ENCODE measurements around the gene RSAD2.

Gene RSAD2

GRCh38 chr2:6881046-6881445, 3.5 kb downstream of the RSAD2 start:
- DNase-seq (ENCODE audit: low spot score) = no peak
- in situ Hi-C loops (cut with MboI; ENCODE audit: low sequenced_read_pairs, unreplicated experiment) = no loop called here
- no peak for TF ChIP-seq CTCF (IDR thresholded peaks at IDR 0.05; ENCODE audit: borderline replicate concordance, control extremely low read depth, extremely low read depth, insufficient read depth, missing control alignments)

- no peak for TF ChIP-seq CTCF (IDR thresholded peaks at IDR 0.05; ENCODE audit: borderline replicate concordance, control extremely low read depth, extremely low read depth, insufficient read depth, missing control alignments)
Observed at GRCh38 chr2:6881516-6881915, 3.9 kb downstream of the RSAD2 start.

GRCh38 chr2:6883448-6884122, 6.0 kb downstream of the RSAD2 start:
- no peak for DNase-seq (ENCODE audit: low spot score)
- no peak for TF ChIP-seq CTCF (IDR thresholded peaks at IDR 0.05; ENCODE audit: borderline replicate concordance, control extremely low read depth, extremely low read depth, insufficient read depth, missing control alignments)
- in situ Hi-C loops (cut with MboI; ENCODE audit: low sequenced_read_pairs, unreplicated experiment) = no loop called here

More at GRCh38 chr2:6881516-6881915, 3.9 kb downstream of the RSAD2 start:
- in situ Hi-C loops (cut with MboI; ENCODE audit: low sequenced_read_pairs, unreplicated experiment) = no loop called here
- DNase-seq (ENCODE audit: low spot score) = no peak

GRCh38 chr2:6885551-6885950, 8.0 kb downstream of the RSAD2 start:
- TF ChIP-seq CTCF (IDR thresholded peaks at IDR 0.05; ENCODE audit: borderline replicate concordance, control extremely low read depth, extremely low read depth, insufficient read depth, missing control alignments) = no peak
- in situ Hi-C loops (cut with MboI; ENCODE audit: low sequenced_read_pairs, unreplicated experiment) = no loop called here
- DNase-seq (ENCODE audit: low spot score) = no peak

GRCh38 chr2:6885968-6886367, 8.4 kb downstream of the RSAD2 start:
- no peak for TF ChIP-seq CTCF (IDR thresholded peaks at IDR 0.05; ENCODE audit: borderline replicate concordance, control extremely low read depth, extremely low read depth, insufficient read depth, missing control alignments)
- in situ Hi-C loops (cut with MboI; ENCODE audit: low sequenced_read_pairs, unreplicated experiment) = no loop called here
- no peak for DNase-seq (ENCODE audit: low spot score)

GRCh38 chr2:6887751-6888192, 10.2 kb downstream of the RSAD2 start:
- no peak for DNase-seq (ENCODE audit: low spot score)
- in situ Hi-C loops (cut with MboI; ENCODE audit: low sequenced_read_pairs, unreplicated experiment) = no loop called here
- no peak for TF ChIP-seq CTCF (IDR thresholded peaks at IDR 0.05; ENCODE audit: borderline replicate concordance, control extremely low read depth, extremely low read depth, insufficient read depth, missing control alignments)
